ENCODE data around the gene SEMA3F. TPM values are rescaled to one million over a fixed set of nuclear protein-coding genes. Genes with fewer than 3 reads are reported as not detected.

SEMA3F gene
- total RNA-seq (under 1 TPM in 4 of 5 donors, not detected in 1; 0.32 to 0.46 (median 0.36) TPM), total RNA-seq (0 to 0.45 (median 0.09) reads per million in 29 experiments)
- not detected for total RNA-seq (2013)

- ATAC-seq (replicated peaks in 1 of 4) (peak; percentile 90 to 93 (median 91)), DNase-seq (peak in 34 of 35 experiments; percentile 2 to 83 (median 56))
- no peak within 1 kb of the TSS for H3K27ac ChIP-seq (ENCODE audit: low read length)
- H3K9me3 Mint-ChIP-seq, result no peaks in the 10 kb centered on the region
- peaks cover 26 to 36% of the 10 kb centered on the region in 2 donors for H3K27me3 Mint-ChIP-seq
- under 1% methylated on average over 94 of the region's 98 CpGs for WGBS (ENCODE audit: insufficient coverage)
- CTCF ChIA-PET, result no interaction called here
- peaks cover 0 to 62% of the 10 kb centered on the region in 2 experiments for H3K27me3 ChIP-seq (replicated peaks in 1 of 2; ENCODE audit: control insufficient read depth in 2 of 2, extremely low read depth in 1 of 2, insufficient read depth in 2 of 2, low read length in 1 of 2)
- no peaks in the 10 kb centered on the region for H3K36me3 Mint-ChIP-seq
- peaks cover 9 to 16% (median 12%) of the 10 kb centered on the region in 3 donors for H3K4me1 Mint-ChIP-seq
- peaks cover 0 to 21% of the 10 kb centered on the region in 2 experiments for H3K4me1 ChIP-seq (ENCODE audit: control insufficient read depth in 1 of 2, extremely low read depth in 1 of 2, insufficient read depth in 2 of 2, low read length in 2 of 2)
- no peak within 1 kb of the TSS for H3K27ac Mint-ChIP-seq
- POLR2A ChIA-PET, result no interaction called here
- no peaks in the 10 kb centered on the region for H3K36me3 ChIP-seq (ENCODE audit: control insufficient read depth in 2 of 2, extremely low read depth in 1 of 2, insufficient read depth in 1 of 2, low read length in 1 of 2)
- peak within 1 kb of the TSS; percentile 77 to 88 (median 82) for H3K4me3 Mint-ChIP-seq
- peak within 1 kb of the TSS in 1 of 2 donors; percentile 60 for H3K4me3 ChIP-seq (ENCODE audit: control insufficient read depth in 1 of 2, extremely low read depth in 1 of 2, low read length in 1 of 2)
- H3K9me3 ChIP-seq, result no peaks in the 10 kb centered on the region
Measured at GRCh38 chr3:50154840-50155490, at the start of gene SEMA3F. TSS of gene SEMA3F (plus strand) at chr3:50155324. CDS start at chr3:50159623, 4,299 bp downstream.

- Mint-ChIP-seq H3K36me3 (peaks cover 71% of the 10 kb centered on the region), H3K9me3 (no peaks in the 10 kb centered on the region), H3K4me3 (no peak overlapping the region), H3K27me3 (no peaks in the 10 kb centered on the region), H3K4me1 (peaks cover 0 to 3% (median 0%) of the 10 kb centered on the region in 3 donors), H3K27ac (no peak overlapping the region)
- ChIA-PET CTCF (interaction anchor here in 1 of 2 donors (0.6 kb wide), 1 partner anchor 370 kb away, joined by 4 read pairs; no protein-coding TSS in a partner anchor), POLR2A (interaction anchor here in 1 of 2 donors (0.9 kb wide), 1 partner anchor 12 kb away, joined by 6 read pairs; no protein-coding TSS in a partner anchor)
- no peak for ATAC-seq (replicated peaks in 1 of 4)
- Histone ChIP-seq H3K27me3 (replicated peaks in 1 of 2; ENCODE audit: control insufficient read depth in 2 of 2, extremely low read depth in 1 of 2, insufficient read depth in 2 of 2, low read length in 1 of 2) (no peaks in the 10 kb centered on the region), H3K27ac (ENCODE audit: low read length) (no peak overlapping the region), H3K36me3 (ENCODE audit: control insufficient read depth in 2 of 2, extremely low read depth in 1 of 2, insufficient read depth in 1 of 2, low read length in 1 of 2) (peaks cover 9 to 99% of the 10 kb centered on the region in 2 donors), H3K4me3 (ENCODE audit: control insufficient read depth in 1 of 2, extremely low read depth in 1 of 2, low read length in 1 of 2) (no peak overlapping the region), H3K9me3 (no peaks in the 10 kb centered on the region), H3K4me1 (ENCODE audit: control insufficient read depth in 1 of 2, extremely low read depth in 1 of 2, insufficient read depth in 2 of 2, low read length in 2 of 2) (peaks cover 0 to 7% of the 10 kb centered on the region in 2 experiments)
- no CpG with 5 or more reads among the region's 5 CpGs for WGBS (ENCODE audit: insufficient coverage)
- DNase-seq, result no peak
Measured at GRCh38 chr3:50111757-50112156, 43.4 kb upstream of the SEMA3F start.

GRCh38 chr3:50112462-50112861, 42.7 kb upstream of the SEMA3F start:
- Mint-ChIP-seq H3K36me3 (peaks cover 70% of the 10 kb centered on the region), H3K9me3 (no peaks in the 10 kb centered on the region), H3K27me3 (no peaks in the 10 kb centered on the region), H3K4me3 (no peak overlapping the region), H3K4me1 (peaks cover 0 to 3% (median 0%) of the 10 kb centered on the region in 3 donors), H3K27ac (no peak overlapping the region)
- Histone ChIP-seq H3K36me3 (ENCODE audit: control insufficient read depth in 2 of 2, extremely low read depth in 1 of 2, insufficient read depth in 1 of 2, low read length in 1 of 2) (peaks cover 5 to 99% of the 10 kb centered on the region in 2 donors), H3K4me1 (ENCODE audit: control insufficient read depth in 1 of 2, extremely low read depth in 1 of 2, insufficient read depth in 2 of 2, low read length in 2 of 2) (peaks cover 0 to 7% of the 10 kb centered on the region in 2 experiments), H3K27me3 (replicated peaks in 1 of 2; ENCODE audit: control insufficient read depth in 2 of 2, extremely low read depth in 1 of 2, insufficient read depth in 2 of 2, low read length in 1 of 2) (no peaks in the 10 kb centered on the region), H3K9me3 (no peaks in the 10 kb centered on the region), H3K4me3 (ENCODE audit: control insufficient read depth in 1 of 2, extremely low read depth in 1 of 2, low read length in 1 of 2) (no peak overlapping the region), H3K27ac (ENCODE audit: low read length) (no peak overlapping the region)
- POLR2A ChIA-PET, result interaction anchor here in 1 of 2 donors (0.9 kb wide), 1 partner anchor 12 kb away, joined by 6 read pairs; no protein-coding TSS in a partner anchor
- ATAC-seq (replicated peaks in 1 of 4) (no peak), DNase-seq (no peak)
- 100% methylated on average over 1 of the region's 3 CpGs for WGBS (ENCODE audit: insufficient coverage)
- CTCF ChIA-PET, result interaction anchor here in 1 of 2 donors (0.6 kb wide), 1 partner anchor 369 kb away, joined by 4 read pairs; no protein-coding TSS in a partner anchor

- no peak overlapping the region for H3K27ac Mint-ChIP-seq
- DNase-seq (no peak), ATAC-seq (replicated peaks in 1 of 4) (no peak)
- Histone ChIP-seq H3K9me3 (no peaks in the 10 kb centered on the region), H3K27me3 (replicated peaks in 1 of 2; ENCODE audit: control insufficient read depth in 2 of 2, extremely low read depth in 1 of 2, insufficient read depth in 2 of 2, low read length in 1 of 2) (no peaks in the 10 kb centered on the region), H3K36me3 (ENCODE audit: control insufficient read depth in 2 of 2, extremely low read depth in 1 of 2, insufficient read depth in 1 of 2, low read length in 1 of 2) (peaks cover 21 to 88% of the 10 kb centered on the region in 2 donors), H3K27ac (ENCODE audit: low read length) (no peak overlapping the region), H3K4me1 (ENCODE audit: control insufficient read depth in 1 of 2, extremely low read depth in 1 of 2, insufficient read depth in 2 of 2, low read length in 2 of 2) (peaks cover 0 to 7% of the 10 kb centered on the region in 2 experiments), H3K4me3 (ENCODE audit: control insufficient read depth in 1 of 2, extremely low read depth in 1 of 2, low read length in 1 of 2) (no peak overlapping the region)
- H3K4me3 Mint-ChIP-seq, result no peak overlapping the region
- 99% methylated on average over 8 of the region's 8 CpGs for WGBS (ENCODE audit: insufficient coverage)
- H3K9me3 Mint-ChIP-seq, result no peaks in the 10 kb centered on the region
- ChIA-PET POLR2A (interaction anchor here in 1 of 2 donors (0.7 kb wide), 2 partner anchors 15 to 1178 kb away, joined by 3 to 4 read pairs; no protein-coding TSS in a partner anchor), CTCF (interaction anchor here in 1 of 2 donors (0.5 kb wide), 1 partner anchor 110 kb away, joined by 3 read pairs; no protein-coding TSS in a partner anchor)
- peaks cover 53% of the 10 kb centered on the region for H3K36me3 Mint-ChIP-seq
- peaks cover 0 to 4% (median 0%) of the 10 kb centered on the region in 3 donors for H3K4me1 Mint-ChIP-seq
- H3K27me3 Mint-ChIP-seq, result no peaks in the 10 kb centered on the region
Measured at GRCh38 chr3:50117120-50117519, 38.0 kb upstream of the SEMA3F start.

DNA sequence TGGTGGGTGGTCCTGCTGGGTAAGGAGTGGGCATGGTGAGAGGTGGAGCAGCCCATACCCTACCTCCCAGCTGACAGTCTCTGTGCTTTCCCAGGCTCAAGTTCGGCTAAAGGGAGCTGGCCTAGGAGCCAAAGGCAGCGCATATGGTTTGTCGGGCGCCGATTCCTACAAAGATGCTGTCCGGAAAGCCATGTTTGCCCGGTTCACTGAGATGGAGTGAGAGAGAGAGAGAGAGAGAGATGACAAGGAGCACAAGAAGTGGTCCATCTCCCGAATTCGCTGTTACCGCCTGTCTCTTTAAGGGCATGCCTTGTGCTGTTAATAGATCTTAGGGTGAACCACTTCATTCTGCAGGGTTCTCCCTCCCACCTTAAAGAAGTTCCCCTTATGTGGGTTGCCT, 36.9 kb upstream of the SEMA3F start:
- Histone ChIP-seq H3K27me3 (replicated peaks in 1 of 2; ENCODE audit: control insufficient read depth in 2 of 2, extremely low read depth in 1 of 2, insufficient read depth in 2 of 2, low read length in 1 of 2) (no peaks in the 10 kb centered on the region), H3K4me1 (ENCODE audit: control insufficient read depth in 1 of 2, extremely low read depth in 1 of 2, insufficient read depth in 2 of 2, low read length in 2 of 2) (peaks cover 0 to 7% of the 10 kb centered on the region in 2 experiments), H3K36me3 (ENCODE audit: control insufficient read depth in 2 of 2, extremely low read depth in 1 of 2, insufficient read depth in 1 of 2, low read length in 1 of 2) (peaks cover 19 to 80% of the 10 kb centered on the region in 2 donors), H3K9me3 (no peaks in the 10 kb centered on the region), H3K27ac (ENCODE audit: low read length) (no peak overlapping the region), H3K4me3 (ENCODE audit: control insufficient read depth in 1 of 2, extremely low read depth in 1 of 2, low read length in 1 of 2) (no peak overlapping the region)
- no peak overlapping the region for H3K27ac Mint-ChIP-seq
- no peak for ATAC-seq (replicated peaks in 1 of 4)
- DNase-seq, result no peak
- POLR2A ChIA-PET, result no interaction called here
- no peaks in the 10 kb centered on the region for H3K9me3 Mint-ChIP-seq
- H3K27me3 Mint-ChIP-seq, result no peaks in the 10 kb centered on the region
- H3K36me3 Mint-ChIP-seq, result peaks cover 49% of the 10 kb centered on the region
- WGBS (ENCODE audit: insufficient coverage), result 100% methylated on average over 3 of the region's 10 CpGs
- CTCF ChIA-PET, result no interaction called here
- H3K4me1 Mint-ChIP-seq, result peaks cover 0 to 4% (median 0%) of the 10 kb centered on the region in 3 donors
- no peak overlapping the region for H3K4me3 Mint-ChIP-seq

DNA sequence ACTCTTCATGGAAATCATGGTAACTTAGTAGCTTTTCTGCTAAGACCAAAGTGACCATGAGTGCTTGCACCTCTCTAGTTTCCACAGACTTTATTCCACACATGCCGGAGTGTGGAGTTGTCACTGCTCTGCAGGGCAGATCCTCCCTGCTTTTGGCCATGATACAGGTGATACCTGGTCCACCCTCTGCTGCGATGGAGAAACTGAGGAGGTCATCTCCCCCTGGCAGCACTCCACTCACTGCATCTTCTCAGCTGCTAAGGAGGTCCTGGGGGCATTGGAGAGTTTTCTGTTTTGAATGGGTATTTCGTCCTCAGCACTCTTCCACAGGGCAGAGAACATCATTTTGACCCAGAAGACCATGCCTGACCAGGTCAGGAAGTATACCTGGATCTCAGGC, 35.3 kb upstream of the SEMA3F start:
- Histone ChIP-seq H3K36me3 (ENCODE audit: control insufficient read depth in 2 of 2, extremely low read depth in 1 of 2, insufficient read depth in 1 of 2, low read length in 1 of 2) (peaks cover 15 to 65% of the 10 kb centered on the region in 2 donors), H3K9me3 (no peaks in the 10 kb centered on the region), H3K27ac (ENCODE audit: low read length) (no peak overlapping the region), H3K4me3 (ENCODE audit: control insufficient read depth in 1 of 2, extremely low read depth in 1 of 2, low read length in 1 of 2) (no peak overlapping the region), H3K27me3 (replicated peaks in 1 of 2; ENCODE audit: control insufficient read depth in 2 of 2, extremely low read depth in 1 of 2, insufficient read depth in 2 of 2, low read length in 1 of 2) (no peaks in the 10 kb centered on the region), H3K4me1 (ENCODE audit: control insufficient read depth in 1 of 2, extremely low read depth in 1 of 2, insufficient read depth in 2 of 2, low read length in 2 of 2) (peaks cover 0 to 11% of the 10 kb centered on the region in 2 experiments)
- WGBS (ENCODE audit: insufficient coverage), result no CpG with 5 or more reads among the region's 3 CpGs
- ATAC-seq (replicated peaks in 1 of 4) (no peak), DNase-seq (no peak)
- Mint-ChIP-seq H3K9me3 (no peaks in the 10 kb centered on the region), H3K27ac (no peak overlapping the region), H3K36me3 (peaks cover 35% of the 10 kb centered on the region), H3K4me1 (peaks cover 0 to 4% (median 0%) of the 10 kb centered on the region in 3 donors), H3K4me3 (no peak overlapping the region), H3K27me3 (no peaks in the 10 kb centered on the region)
- ChIA-PET POLR2A (interaction anchor here in 1 of 2 donors (0.6 kb wide), 1 partner anchor 16 kb away, joined by 5 read pairs; no protein-coding TSS in a partner anchor), CTCF (interaction anchor here in 1 of 2 donors (1.5 kb wide), 1 partner anchor 127 kb away, joined by 5 read pairs; no protein-coding TSS in a partner anchor)
